ENCODE results near the gene HMGCS1. TPM values are rescaled to one million over a fixed set of nuclear protein-coding genes. Genes with fewer than 3 reads are reported as not detected.

Gene HMGCS1
- total RNA-seq, 4 donors from 2014 or later = 3.8 to 113 (median 25.4) TPM

Other genes starting within 250 kb of the HMGCS1 start
- 10 to 100 TPM; 28.2 to 75.4 (median 45.7) TPM for gene ZNF131, start 192.5 kb downstream of the HMGCS1 start, total RNA-seq
- gene NIM1K, start 121.2 kb downstream of the HMGCS1 start, total RNA-seq = under 1 TPM in 3 of 4 donors, not detected in 1; 0.26 to 0.79 (median 0.35) TPM
- gene CCL28, start 99.0 kb upstream of the HMGCS1 start, total RNA-seq = 1 to 10 TPM in 3 of 4 donors, under 1 TPM in 1; under 0.01 to 4.1 (median 2.1) TPM
- 10 to 100 TPM in 3 of 4 donors, under 1 TPM in 1; 0.77 to 20.0 (median 16.3) TPM for gene TMEM267, start 170.5 kb upstream of the HMGCS1 start, total RNA-seq
- gene C5orf34, start 201.7 kb upstream of the HMGCS1 start, total RNA-seq = 1 to 10 TPM in 3 of 4 donors, under 1 TPM in 1; 0.29 to 7.7 (median 2.3) TPM
- gene PAIP1, start 243.7 kb upstream of the HMGCS1 start, total RNA-seq = 100 to 1,000 TPM in 1 of 4 donors, 10 to 100 TPM in 3; 20.7 to 117 (median 75.8) TPM

All from uterus (tissue), 4 donors.